Parathyroid adenoma (tissue), 2 donors: ENCODE results near the gene EXOC4.
"Not testable (repeated sequence)": the region's sequence is repeated elsewhere in the genome, so short reads cannot be mapped to it uniquely, and the experiment has no call there.

Experiments
- H2AFZ ChIP-seq: fragments of 300-600 bp; sonication (generic); one replicate; pipeline ENCODE4 v1.7.0; 2017; ENCODE audit warnings: antibody characterized with exemption, mild to moderate bottlenecking
- H3K27ac ChIP-seq: fragments of 300-600 bp; sonication (generic); one replicate; pipeline ENCODE4 v1.7.0; 2017
- H3K27me3 ChIP-seq: fragments of 300-600 bp; sonication (generic); one replicate; pipeline ENCODE4 v1.7.0; 2017; ENCODE audit warnings: low read length; ENCODE audit not compliant: control insufficient read depth, insufficient read depth
- H3K36me3 ChIP-seq: fragments of 300-600 bp; sonication (generic); one replicate; pipeline ENCODE4 v1.7.0; 2017; ENCODE audit warnings: low read length; ENCODE audit not compliant: control insufficient read depth, insufficient read depth
- H3K4me1 ChIP-seq: fragments of 300-600 bp; sonication (generic); one replicate; pipeline ENCODE4 v1.7.0; 2017; ENCODE audit warnings: control low read depth
- H3K4me2 ChIP-seq: fragments of 300-600 bp; sonication (generic); one replicate; pipeline ENCODE4 v1.7.0; 2017; ENCODE audit warnings: low read length
- H3K4me3 ChIP-seq: fragments of 300-600 bp; sonication (generic); one replicate; pipeline ENCODE4 v1.7.0; 2017; ENCODE audit warnings: low read depth, low read length
- H3K79me2 ChIP-seq: fragments of 300-600 bp; sonication (generic); one replicate; pipeline ENCODE4 v1.7.0; 2017; ENCODE audit warnings: control low read depth
- H3K9ac ChIP-seq: fragments of 300-600 bp; sonication (generic); one replicate; pipeline ENCODE4 v1.7.0; 2017; ENCODE audit warnings: mild to moderate bottlenecking
- H3K9me3 ChIP-seq: fragments of 300-600 bp; sonication (generic); one replicate; pipeline ENCODE4 v1.7.0; 2017; ENCODE audit warnings: low read length; ENCODE audit not compliant: control insufficient read depth
- TF ChIP-seq, protein P1 (sequence below): fragments of 300-600 bp; sonication (generic); IDR thresholded peaks from one replicate; pipeline ENCODE4 v1.7.0; 2017; ENCODE audit warnings: antibody characterized with exemption, mild to moderate bottlenecking
- donor health status: primary hyperparathyroidism.

The EXOC4 gene

DNA sequence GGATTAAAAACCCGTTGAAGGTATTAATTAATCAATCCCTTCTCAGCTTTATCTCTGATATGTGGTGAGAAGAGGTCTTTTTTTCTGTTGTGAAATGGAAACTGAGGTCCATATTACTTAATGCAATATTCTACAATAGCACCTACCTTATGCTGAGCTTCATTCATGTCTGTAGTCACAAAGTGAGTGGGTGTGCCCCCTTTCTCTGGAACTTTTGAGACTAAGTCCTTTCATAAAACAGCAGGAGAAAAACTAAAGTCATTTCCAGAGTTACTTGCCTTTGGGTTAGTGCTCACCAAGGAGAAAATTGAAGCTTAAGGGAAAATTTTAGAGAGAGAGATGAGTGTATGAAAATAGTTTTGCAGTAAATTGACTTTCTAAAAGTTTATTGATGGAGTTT is 61.2 kb downstream of the EXOC4 start:
- H3K4me2 ChIP-seq, result no peak overlapping the region
- no peak overlapping the region for H3K4me3 ChIP-seq
- no peak overlapping the region for H2AFZ ChIP-seq
- TF ChIP-seq, protein P1, sequence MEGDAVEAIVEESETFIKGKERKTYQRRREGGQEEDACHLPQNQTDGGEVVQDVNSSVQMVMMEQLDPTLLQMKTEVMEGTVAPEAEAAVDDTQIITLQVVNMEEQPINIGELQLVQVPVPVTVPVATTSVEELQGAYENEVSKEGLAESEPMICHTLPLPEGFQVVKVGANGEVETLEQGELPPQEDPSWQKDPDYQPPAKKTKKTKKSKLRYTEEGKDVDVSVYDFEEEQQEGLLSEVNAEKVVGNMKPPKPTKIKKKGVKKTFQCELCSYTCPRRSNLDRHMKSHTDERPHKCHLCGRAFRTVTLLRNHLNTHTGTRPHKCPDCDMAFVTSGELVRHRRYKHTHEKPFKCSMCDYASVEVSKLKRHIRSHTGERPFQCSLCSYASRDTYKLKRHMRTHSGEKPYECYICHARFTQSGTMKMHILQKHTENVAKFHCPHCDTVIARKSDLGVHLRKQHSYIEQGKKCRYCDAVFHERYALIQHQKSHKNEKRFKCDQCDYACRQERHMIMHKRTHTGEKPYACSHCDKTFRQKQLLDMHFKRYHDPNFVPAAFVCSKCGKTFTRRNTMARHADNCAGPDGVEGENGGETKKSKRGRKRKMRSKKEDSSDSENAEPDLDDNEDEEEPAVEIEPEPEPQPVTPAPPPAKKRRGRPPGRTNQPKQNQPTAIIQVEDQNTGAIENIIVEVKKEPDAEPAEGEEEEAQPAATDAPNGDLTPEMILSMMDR, result no peak
- H3K9ac ChIP-seq, result no peak overlapping the region
- H3K9me3 ChIP-seq, result no peaks in the 10 kb centered on the region
- no peaks in the 10 kb centered on the region for H3K36me3 ChIP-seq
- H3K27me3 ChIP-seq, result no peaks in the 10 kb centered on the region
- no peaks in the 10 kb centered on the region for H3K79me2 ChIP-seq
- H3K27ac ChIP-seq, result no peak overlapping the region
- H3K4me1 ChIP-seq, result no peaks in the 10 kb centered on the region

DNA sequence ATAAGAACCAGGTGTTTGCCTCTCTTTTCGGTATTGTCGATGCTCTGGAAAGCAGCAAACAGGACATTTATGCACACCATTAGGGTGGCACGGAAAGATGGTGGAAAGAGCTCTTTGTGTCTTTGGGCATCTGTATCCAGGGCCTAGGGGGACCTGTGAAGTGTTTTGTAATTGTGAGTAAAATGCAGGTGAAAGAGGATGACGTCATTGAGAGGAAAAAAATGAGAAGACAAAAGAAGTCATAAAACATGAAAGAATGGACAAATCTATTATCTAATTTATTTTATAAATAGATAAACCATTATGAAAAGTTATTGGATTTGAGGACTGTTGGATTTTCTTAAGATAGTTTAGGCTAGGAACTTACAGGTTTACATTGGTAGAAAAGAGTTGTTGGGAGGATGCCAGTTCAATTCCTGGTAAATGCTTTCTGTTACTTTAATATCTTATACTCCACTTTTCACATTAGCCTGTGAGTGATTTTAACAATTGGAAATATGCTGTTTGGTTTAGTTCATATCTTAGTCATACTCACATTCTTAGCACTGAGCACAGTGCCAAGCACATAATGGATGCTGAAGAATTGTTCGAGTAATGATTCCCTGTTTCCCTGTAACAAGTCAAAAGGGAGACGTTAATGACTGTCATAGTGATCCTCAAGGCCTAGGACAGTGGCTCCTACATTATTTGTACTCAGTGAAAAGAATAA is 62.6 kb downstream of the EXOC4 start:
- no peaks in the 10 kb centered on the region for H3K27me3 ChIP-seq
- H3K9me3 ChIP-seq, result no peaks in the 10 kb centered on the region
- H3K4me2 ChIP-seq, result no peak overlapping the region
- H3K36me3 ChIP-seq, result no peaks in the 10 kb centered on the region
- no peaks in the 10 kb centered on the region for H3K4me1 ChIP-seq
- TF ChIP-seq, protein P1, result no peak
- no peak overlapping the region for H3K4me3 ChIP-seq
- no peak overlapping the region for H3K9ac ChIP-seq
- no peak overlapping the region for H3K27ac ChIP-seq
- no peak overlapping the region for H2AFZ ChIP-seq
- no peaks in the 10 kb centered on the region for H3K79me2 ChIP-seq

DNA sequence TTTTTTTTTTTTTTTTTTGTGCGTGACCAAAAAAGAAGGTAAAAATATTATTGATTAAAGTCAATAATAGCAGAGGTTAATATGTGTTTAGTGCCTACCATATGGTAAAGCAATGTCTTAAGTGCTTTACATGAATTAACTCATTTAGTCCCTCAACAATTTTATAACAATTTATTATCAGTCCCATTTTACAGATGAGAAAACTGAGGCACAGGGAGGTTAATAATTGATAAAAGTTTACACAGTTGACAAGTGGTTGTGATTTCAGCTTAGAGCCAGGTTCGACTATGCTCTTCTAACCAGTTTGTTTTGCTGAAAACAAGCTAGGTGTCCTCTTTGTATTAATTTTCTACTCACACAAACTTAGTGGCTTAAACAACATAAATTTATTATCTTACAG is 67.0 kb downstream of the EXOC4 start:
- TF ChIP-seq, protein P1, result no peak
- no peak overlapping the region for H3K4me2 ChIP-seq
- no peak overlapping the region for H2AFZ ChIP-seq
- H3K27ac ChIP-seq, result no peak overlapping the region
- H3K4me3 ChIP-seq, result no peak overlapping the region
- H3K36me3 ChIP-seq, result no peaks in the 10 kb centered on the region
- no peaks in the 10 kb centered on the region for H3K4me1 ChIP-seq
- no peak overlapping the region for H3K9ac ChIP-seq
- no peaks in the 10 kb centered on the region for H3K9me3 ChIP-seq
- no peaks in the 10 kb centered on the region for H3K79me2 ChIP-seq
- H3K27me3 ChIP-seq, result no peaks in the 10 kb centered on the region

DNA sequence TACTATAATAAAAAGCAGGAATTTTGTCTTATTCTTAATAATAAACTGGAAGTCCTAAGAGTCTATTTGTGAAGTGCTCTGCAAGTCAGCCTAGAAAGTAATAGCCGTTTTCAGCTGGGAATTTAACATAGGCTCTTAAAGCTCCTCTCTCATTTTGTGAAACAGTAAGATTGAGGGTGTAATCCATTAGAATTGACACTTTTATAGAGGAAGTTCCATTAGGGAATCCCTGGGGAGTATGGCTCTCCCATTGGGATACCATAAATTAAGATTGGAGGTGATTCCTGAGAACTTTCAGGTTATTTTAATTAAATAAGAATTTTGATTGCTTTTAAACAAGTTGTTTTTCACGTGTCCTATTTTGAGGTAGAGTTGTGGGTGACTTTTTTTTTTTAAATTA is 68.0 kb downstream of the EXOC4 start:
- Histone ChIP-seq H3K4me2 (no peak overlapping the region), H3K27ac (no peak overlapping the region), H3K36me3 (no peaks in the 10 kb centered on the region), H3K4me3 (no peak overlapping the region), H3K27me3 (no peaks in the 10 kb centered on the region), H2AFZ (no peak overlapping the region), H3K9me3 (no peaks in the 10 kb centered on the region), H3K9ac (no peak overlapping the region), H3K4me1 (no peaks in the 10 kb centered on the region), H3K79me2 (peaks cover under 1% of the 10 kb centered on the region)
- TF ChIP-seq, protein P1, result no peak

DNA sequence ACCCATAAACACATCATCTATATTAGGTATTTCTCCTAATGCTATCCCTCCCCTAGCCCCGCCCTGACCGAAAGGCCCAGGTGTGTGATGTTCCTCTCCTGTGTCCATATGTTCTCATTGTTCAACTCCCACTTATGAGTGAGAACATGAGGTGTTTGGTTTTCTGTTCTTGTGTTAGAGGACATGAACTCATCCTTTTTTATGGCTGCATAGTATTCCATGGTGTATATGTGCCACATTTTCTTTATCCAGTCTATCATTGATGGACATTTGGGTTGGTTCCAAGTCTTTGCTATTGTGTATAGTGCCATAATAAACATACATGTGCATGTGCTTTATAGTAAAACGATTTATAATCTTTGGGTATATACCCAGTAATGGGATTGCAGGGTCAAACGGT is 68.5 kb downstream of the EXOC4 start:
- H3K4me2 ChIP-seq, H3K4me3 ChIP-seq, H3K27me3 ChIP-seq, H3K79me2 ChIP-seq, H3K27ac ChIP-seq, H2AFZ ChIP-seq, H3K9ac ChIP-seq, H3K4me1 ChIP-seq, H3K36me3 ChIP-seq, H3K9me3 ChIP-seq: not testable (repeated sequence)

DNA sequence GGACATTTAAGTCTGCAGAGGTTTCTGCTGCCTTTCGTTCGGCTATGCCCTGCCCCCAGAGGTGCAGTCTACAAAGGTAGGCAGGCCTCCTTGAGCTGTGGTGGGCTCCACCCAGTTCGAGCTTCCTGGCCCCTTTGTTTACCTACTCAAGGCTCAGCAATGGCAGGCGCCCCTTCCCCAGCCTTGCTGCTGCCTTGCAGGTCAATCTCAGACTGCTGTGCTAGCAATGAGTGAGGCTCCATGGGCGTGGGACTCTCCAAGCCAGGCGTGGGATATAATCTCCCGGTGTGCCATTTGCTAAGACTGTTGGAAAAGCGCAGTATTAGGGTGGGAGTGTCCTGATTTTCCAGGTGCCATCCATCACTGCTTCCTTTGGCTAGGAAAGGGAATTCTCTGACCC is 73.9 kb downstream of the EXOC4 start:
- H3K4me1 ChIP-seq, H3K9ac ChIP-seq, H3K4me2 ChIP-seq, H2AFZ ChIP-seq, H3K9me3 ChIP-seq, H3K27ac ChIP-seq, H3K4me3 ChIP-seq, H3K36me3 ChIP-seq, H3K27me3 ChIP-seq, H3K79me2 ChIP-seq: not testable (repeated sequence)

DNA sequence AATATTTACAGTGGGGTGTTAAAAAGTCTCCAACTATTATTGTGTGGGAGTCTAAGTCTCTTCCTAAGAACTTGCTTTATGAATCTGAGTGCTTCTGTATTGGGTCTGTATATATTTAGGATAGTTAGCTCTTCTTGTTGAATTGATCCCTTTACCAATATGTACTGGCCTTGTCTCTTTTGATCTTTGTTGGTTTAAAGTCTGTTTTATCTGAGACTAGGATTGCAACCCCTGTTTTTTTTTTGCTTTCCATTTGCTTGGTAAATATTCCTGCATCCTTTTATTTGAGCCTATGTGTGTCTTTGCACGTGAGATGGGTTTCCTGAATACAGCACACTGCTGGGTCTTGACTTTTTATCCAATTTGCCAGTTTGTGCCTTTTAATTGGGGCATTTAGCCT is 75.1 kb downstream of the EXOC4 start:
- not testable (repeated sequence) for H3K9ac ChIP-seq, H3K36me3 ChIP-seq, H3K9me3 ChIP-seq, H3K27me3 ChIP-seq, H3K4me2 ChIP-seq, H3K27ac ChIP-seq, H3K4me3 ChIP-seq, H2AFZ ChIP-seq, H3K79me2 ChIP-seq, H3K4me1 ChIP-seq
